OCI-LY1 (cell line): ENCODE measurements around the gene OR2F1.

Experiments
- CTCF ChIP-seq: fragments of 200-600 bp; sonication (generic), shearing (Covaris generic); IDR thresholded peaks from 2 replicates; pipeline ENCODE4 v1.5.1; 2017; ENCODE audit warnings: mild to moderate bottlenecking, antibody characterized with exemption, low read length, moderate library complexity, mixed read lengths
- EZH2 ChIP-seq: fragments of 200-600 bp; sonication (generic), shearing (Covaris generic); IDR thresholded peaks from 2 replicates; pipeline ENCODE4 v1.8.0; 2017; ENCODE audit warnings: borderline replicate concordance, mixed run types, mild to moderate bottlenecking, antibody characterized with exemption, low read length, moderate library complexity, mixed read lengths

GRCh38 chr7:144009361-144009760 is 54.7 kb downstream of the OR2F1 start:
- no peak for TF ChIP-seq CTCF
- no peak for TF ChIP-seq EZH2
